Measurements from ENCODE around the gene ZNF425.
"Not testable (repeated sequence)": the region's sequence is repeated elsewhere in the genome, so short reads cannot be mapped to it uniquely, and the experiment has no call there.

The ZNF425 gene

DNA sequence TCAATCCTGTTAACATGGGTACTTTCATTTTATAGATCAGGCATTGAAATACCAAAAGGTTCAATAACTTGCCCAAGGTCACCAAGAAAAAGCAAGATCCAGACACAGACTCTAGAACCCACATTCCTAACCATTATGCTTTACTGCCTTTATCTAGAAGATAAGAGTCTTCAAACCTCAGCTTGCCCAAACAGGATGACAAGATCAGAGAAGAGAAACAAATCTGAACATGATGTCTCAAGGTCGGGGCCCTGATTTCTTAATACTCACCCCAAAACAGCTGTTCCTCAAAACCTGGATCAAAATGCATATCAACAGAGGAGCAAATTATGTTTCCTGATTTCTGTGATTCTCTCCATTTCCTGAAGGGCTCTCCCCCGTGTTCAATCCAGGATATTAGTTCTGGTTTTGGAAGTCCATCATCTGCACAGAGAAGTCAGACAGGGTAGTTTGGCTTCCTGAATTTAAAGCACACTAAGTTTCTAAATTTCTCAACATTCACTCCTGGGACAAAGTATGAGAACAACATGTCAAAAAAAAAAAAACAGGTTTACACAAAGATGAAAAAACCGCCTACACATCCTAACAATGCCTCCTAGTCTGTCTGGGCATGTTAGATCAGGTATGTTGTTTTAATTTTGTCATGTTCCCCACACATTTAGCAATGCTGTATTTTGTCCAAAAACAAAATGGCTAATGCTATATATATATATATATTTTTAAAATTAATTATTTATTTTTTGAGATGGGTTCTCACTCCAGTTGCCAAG, 51.8 kb downstream of the ZNF425 start:
- H3K4me3 Mint-ChIP-seq = no peak overlapping the region
- H3K27me3 Mint-ChIP-seq = no peaks in the 10 kb centered on the region
- intact Hi-C loops (cut with micrococcal nuclease) = no loop called here
- peaks cover 68% of the 10 kb centered on the region for H3K36me3 Mint-ChIP-seq (ENCODE audit: low read depth)
- no peaks in the 10 kb centered on the region for H3K9me3 Mint-ChIP-seq
- H3K4me1 Mint-ChIP-seq (ENCODE audit: low read depth) = peaks cover 7% of the 10 kb centered on the region
- H3K27ac Mint-ChIP-seq = no peak overlapping the region

DNA sequence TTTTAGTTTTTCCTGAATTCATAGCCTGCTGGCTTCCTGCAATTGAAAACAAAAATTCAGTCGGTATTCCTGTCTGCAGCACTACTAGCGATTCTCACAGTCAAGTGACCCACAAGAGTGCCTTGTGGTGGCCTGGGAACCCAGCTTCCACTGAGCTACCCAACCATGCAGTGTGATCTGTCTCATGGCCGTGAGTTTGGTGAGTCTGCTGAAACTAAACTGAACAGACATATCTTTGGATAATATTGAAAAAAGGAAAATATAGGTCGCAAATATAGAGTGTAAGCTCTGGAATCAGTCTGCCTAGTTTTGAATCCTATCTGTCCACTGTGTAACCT, 53.7 kb downstream of the ZNF425 start:
- H3K4me1 Mint-ChIP-seq (ENCODE audit: low read depth) = peaks cover 7% of the 10 kb centered on the region
- H3K27me3 Mint-ChIP-seq = no peaks in the 10 kb centered on the region
- H3K9me3 Mint-ChIP-seq = no peaks in the 10 kb centered on the region
- intact Hi-C loops (cut with micrococcal nuclease) = no loop called here
- H3K36me3 Mint-ChIP-seq (ENCODE audit: low read depth) = peaks cover 74% of the 10 kb centered on the region
- H3K4me3 Mint-ChIP-seq = no peak overlapping the region
- H3K27ac Mint-ChIP-seq = peak overlapping the region; percentile 45

DNA sequence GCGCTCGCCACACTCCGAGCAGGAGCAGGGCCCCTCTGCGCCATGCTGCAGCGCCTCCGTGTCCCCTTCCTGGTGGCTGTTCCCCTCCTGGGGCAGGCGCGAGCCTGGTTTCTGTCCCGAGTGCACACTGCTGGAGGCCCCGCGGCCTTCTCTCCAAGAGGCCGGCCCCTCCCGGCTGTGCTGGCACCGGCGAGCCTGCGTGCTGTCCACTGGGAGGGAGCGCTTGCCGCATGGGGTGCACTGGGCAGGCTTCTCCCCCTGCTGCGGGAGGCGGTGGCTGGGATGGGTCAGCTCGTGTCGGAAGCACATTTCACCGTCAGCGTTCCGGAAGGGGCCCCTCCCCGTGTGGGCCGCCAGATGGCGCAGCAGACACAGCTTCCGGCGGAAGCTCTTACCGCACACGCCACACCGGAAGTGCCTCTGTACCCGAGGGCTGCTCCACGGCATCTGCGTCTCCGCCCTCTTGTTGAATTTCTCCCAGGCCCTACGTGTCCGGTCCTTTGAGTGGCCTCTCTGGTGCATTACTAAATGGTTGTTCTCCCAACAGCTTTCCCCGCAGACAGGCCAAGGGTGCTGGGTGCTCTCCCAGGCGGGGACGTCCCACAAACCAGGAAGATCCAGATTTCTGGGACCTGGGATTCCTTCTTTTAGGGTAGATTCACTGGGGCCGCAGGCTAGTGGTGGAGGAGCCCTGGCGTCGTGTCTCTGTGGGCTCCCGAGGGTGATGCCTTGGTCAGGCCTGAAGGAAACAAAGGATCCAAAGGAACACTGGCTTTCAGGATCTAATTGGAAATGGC, 54.3 kb downstream of the ZNF425 start:
- intact Hi-C loops (cut with micrococcal nuclease) = no loop called here
- H3K36me3 Mint-ChIP-seq (ENCODE audit: low read depth) = peaks cover 70% of the 10 kb centered on the region
- H3K27me3 Mint-ChIP-seq = no peaks in the 10 kb centered on the region
- peak overlapping the region; percentile 45 for H3K27ac Mint-ChIP-seq
- peak overlapping the region; percentile 39 for H3K4me3 Mint-ChIP-seq
- H3K4me1 Mint-ChIP-seq (ENCODE audit: low read depth) = peaks cover 7% of the 10 kb centered on the region
- no peaks in the 10 kb centered on the region for H3K9me3 Mint-ChIP-seq

DNA sequence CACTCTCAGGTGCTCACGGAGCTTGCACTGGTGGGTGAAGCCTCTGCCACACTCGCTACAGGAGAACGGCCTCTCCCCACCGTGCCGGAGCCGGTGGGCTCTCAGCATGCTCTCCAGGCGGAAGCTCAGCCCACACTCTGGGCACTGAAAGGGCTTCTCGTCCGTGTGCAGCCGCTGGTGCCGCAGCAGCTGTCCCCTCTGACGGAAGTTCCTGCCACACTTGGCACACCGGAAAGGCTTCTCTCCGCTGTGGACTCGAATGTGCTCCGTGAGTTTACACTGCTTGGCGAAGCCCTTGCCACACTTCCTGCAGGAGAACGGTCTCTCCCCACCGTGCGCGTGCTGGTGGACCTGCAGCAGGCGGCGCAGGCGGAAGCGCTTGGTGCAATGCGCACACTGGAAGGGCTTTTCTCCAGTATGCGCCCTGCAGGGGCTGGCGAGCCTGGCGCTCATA, 54.9 kb downstream of the ZNF425 start:
- Mint-ChIP-seq H3K4me3 (peak overlapping the region; percentile 39), H3K27me3 (no peaks in the 10 kb centered on the region), H3K4me1 (ENCODE audit: low read depth) (peaks cover 7% of the 10 kb centered on the region), H3K9me3 (no peaks in the 10 kb centered on the region), H3K27ac (no peak overlapping the region), H3K36me3 (ENCODE audit: low read depth) (peaks cover 64% of the 10 kb centered on the region)
- intact Hi-C loops (cut with micrococcal nuclease) = no loop called here

DNA sequence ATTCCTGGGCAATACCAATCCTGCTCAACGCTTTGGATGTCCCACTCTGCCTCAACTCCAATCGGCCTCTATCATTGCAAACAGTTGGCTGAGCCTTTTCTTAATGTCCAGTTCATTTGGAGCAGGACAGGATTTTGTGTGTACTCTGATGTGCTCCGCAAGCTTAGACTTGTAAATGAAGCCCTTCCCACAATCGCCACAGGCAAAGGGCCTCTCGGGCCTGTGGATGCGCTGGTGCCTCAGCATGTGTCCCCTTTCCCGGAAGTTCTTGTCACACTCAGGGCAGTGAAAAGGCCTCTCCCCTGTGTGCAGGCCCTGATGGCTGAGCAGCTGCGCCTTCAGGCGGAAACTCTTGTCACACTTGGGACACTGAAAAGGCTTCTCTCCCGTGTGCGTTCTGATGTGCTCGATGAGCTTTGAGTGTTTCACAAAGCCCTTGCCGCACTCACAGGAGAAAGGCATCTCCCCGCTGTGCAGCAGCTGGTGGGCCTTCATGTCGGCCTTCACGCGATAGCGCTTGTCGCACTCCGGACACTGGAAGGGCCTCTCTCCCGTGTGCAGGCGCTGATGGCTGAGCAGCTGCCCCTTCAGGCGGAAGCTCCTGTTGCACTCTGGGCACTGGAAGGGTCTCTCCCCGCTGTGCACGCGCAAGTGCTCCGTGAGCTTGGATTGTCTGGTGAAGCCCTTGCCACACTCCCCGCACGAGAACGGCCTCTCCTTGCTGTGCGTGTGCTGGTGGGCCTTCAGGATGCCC, 55.6 kb downstream of the ZNF425 start:
- intact Hi-C loops (cut with micrococcal nuclease) = no loop called here
- H3K36me3 Mint-ChIP-seq (ENCODE audit: low read depth) = peaks cover 64% of the 10 kb centered on the region
- peaks cover 7% of the 10 kb centered on the region for H3K4me1 Mint-ChIP-seq (ENCODE audit: low read depth)
- H3K27ac Mint-ChIP-seq = no peak overlapping the region
- no peaks in the 10 kb centered on the region for H3K27me3 Mint-ChIP-seq
- H3K9me3 Mint-ChIP-seq = no peaks in the 10 kb centered on the region
- H3K4me3 Mint-ChIP-seq = no peak overlapping the region

DNA sequence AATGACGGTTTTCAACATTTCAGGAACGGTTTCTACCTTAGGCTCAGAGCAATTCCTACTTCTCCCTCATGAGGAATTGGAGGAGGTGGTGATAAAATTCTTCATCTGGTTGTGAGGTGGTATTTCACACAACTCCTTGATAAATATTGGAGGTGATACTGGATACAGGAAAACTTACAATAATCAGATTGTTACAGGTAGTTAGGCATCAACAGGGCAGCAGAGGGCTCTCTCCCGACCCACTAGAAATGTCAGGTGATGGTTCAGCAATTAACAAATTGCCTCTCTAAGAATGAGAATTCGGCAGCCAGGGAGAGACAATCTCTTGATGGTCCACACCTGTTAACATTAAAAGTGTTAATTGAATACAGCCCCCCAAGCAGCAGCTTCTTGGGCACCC, 58.3 kb downstream of the ZNF425 start:
- H3K27ac Mint-ChIP-seq = no peak overlapping the region
- H3K9me3 Mint-ChIP-seq = no peaks in the 10 kb centered on the region
- H3K4me3 Mint-ChIP-seq = no peak overlapping the region
- intact Hi-C loops (cut with micrococcal nuclease) = no loop called here
- H3K4me1 Mint-ChIP-seq (ENCODE audit: low read depth) = peaks cover 24% of the 10 kb centered on the region
- H3K27me3 Mint-ChIP-seq = no peaks in the 10 kb centered on the region
- peaks cover 58% of the 10 kb centered on the region for H3K36me3 Mint-ChIP-seq (ENCODE audit: low read depth)

DNA sequence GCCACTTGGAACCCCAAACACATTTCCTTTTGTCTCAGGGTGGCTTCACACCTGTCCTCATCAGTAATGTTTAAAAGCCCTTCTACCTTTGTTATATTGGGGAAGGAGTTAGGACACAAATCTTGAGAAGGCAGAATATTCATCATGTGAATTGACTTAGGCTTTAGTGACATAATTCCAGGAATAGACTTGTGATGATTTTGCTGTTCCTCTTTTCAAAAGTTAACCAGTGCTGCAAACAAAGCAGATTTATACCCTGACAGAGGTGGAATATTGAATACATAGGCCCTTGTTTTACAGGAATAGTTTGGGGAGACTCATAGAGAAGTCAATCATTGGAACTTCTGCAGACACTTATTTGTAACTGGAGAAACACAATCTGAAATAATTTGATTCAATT, 62.6 kb downstream of the ZNF425 start:
- Mint-ChIP-seq H3K27me3 (no peaks in the 10 kb centered on the region), H3K4me1 (ENCODE audit: low read depth) (peaks cover 30% of the 10 kb centered on the region), H3K36me3 (ENCODE audit: low read depth) (peaks cover 17% of the 10 kb centered on the region), H3K27ac (peak overlapping the region; percentile 96), H3K9me3 (no peaks in the 10 kb centered on the region), H3K4me3 (no peak overlapping the region)
- intact Hi-C loops (cut with micrococcal nuclease) = loop anchor here (2.0 kb wide), 1 partner anchor 17 kb away; no protein-coding TSS in a partner anchor

DNA sequence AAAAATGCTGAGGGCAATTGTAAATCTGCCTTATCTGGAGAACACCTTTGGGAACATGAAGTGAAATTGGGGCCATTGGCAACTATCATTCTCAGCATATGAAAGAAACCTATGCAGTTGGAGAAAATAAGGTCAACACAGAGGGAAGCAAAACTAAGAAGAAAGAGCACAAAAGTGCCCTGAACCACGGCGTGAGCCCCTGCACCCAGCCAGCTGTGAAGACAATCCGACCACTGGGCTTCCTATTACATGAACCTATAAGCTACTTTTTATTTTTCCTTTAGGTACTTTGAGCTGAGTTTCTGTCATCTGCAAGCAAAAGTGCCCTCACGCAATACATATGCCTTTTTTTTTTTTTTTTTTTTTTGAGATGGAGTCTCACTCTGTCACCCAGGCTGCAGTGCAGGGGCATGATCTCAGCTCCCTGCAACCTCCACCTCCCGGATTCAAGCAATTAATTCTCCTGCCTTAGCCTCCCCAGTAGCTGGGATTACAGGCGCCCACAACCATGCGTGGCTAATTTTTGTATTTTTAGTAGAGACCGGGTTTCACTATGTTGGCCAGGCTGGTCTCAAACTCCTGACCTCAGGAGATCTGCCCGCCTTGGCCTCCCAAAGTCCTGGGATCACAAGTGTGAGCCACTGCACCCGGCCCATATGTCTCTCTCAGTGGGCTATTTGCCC, 63.8 kb downstream of the ZNF425 start:
- not testable (repeated sequence) for H3K4me3 Mint-ChIP-seq; H3K36me3 Mint-ChIP-seq (ENCODE audit: low read depth); H3K9me3 Mint-ChIP-seq; H3K27me3 Mint-ChIP-seq
- intact Hi-C loops (cut with micrococcal nuclease) = loop anchor here (2.0 kb wide), 1 partner anchor 16 kb away; no protein-coding TSS in a partner anchor
- H3K4me1 Mint-ChIP-seq (ENCODE audit: low read depth) = peaks cover 30% of the 10 kb centered on the region
- H3K27ac Mint-ChIP-seq = peak overlapping the region; percentile 96

DNA sequence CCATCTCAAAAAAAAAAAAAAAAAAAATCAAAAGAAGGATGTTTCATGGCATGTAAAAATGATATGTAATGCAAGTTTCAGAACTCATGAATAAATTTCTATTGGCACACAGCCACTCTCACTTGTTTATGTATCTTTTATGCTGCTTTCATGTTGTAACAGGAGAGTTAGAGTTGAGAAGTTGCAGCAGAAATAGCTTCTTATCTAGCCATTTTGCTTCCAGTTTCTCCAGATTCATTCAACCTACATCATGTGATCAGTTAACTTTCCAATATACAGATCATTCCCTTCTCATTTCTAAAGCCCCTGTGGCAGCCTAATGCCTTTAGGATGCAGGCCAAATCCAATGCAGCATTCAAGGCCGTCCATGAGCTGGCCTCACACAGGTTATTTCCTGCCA, 66.0 kb downstream of the ZNF425 start:
- peak overlapping the region; percentile 17 for H3K27ac Mint-ChIP-seq
- no peaks in the 10 kb centered on the region for H3K9me3 Mint-ChIP-seq
- intact Hi-C loops (cut with micrococcal nuclease) = no loop called here
- H3K36me3 Mint-ChIP-seq (ENCODE audit: low read depth) = peaks cover under 1% of the 10 kb centered on the region
- H3K4me3 Mint-ChIP-seq = no peak overlapping the region
- no peaks in the 10 kb centered on the region for H3K27me3 Mint-ChIP-seq
- H3K4me1 Mint-ChIP-seq (ENCODE audit: low read depth) = peaks cover 27% of the 10 kb centered on the region

DNA sequence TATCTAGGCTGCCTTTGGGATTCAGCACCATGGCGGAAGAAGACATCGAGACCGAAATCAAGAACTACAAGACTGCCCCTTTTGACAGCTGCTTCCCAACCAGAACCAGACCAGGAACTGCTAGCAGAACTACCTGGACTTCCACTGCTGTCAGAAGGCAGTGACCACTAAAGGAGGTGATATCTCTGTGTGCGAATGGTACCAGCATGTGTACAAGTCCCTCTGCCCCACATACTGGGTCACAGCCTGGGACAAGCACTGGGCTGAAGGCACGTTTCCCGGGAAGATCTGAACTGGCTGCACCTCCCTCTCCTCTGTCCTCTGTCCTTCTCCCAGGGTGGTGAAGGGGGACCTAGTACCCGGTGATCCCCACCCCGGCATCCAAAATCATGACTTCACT, 72.2 kb downstream of the ZNF425 start:
- Mint-ChIP-seq H3K27me3 (peaks cover 9% of the 10 kb centered on the region), H3K27ac (peak overlapping the region; percentile 34), H3K36me3 (ENCODE audit: low read depth) (no peaks in the 10 kb centered on the region), H3K4me3 (no peak overlapping the region), H3K9me3 (no peaks in the 10 kb centered on the region), H3K4me1 (ENCODE audit: low read depth) (peaks cover 2% of the 10 kb centered on the region)
- intact Hi-C loops (cut with micrococcal nuclease) = no loop called here

DNA sequence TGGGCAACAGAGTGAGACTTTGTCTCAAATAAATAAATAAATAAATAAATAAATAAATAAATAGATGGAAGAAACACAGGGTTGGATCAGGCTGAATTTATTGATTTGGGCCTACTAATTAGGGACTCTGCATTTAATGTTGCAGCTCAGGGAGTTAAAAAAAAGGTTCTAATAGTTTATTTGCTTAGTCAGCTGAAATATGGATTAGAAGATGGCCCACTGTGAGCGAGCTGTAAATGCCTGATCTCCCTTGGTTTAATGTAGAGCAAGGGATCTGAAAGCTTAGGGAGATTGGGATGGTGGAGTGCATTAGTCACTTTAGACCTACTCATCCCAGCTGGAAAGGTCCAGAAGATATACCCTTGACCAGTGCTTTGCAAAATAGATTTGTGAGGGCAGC, 72.7 kb downstream of the ZNF425 start:
- intact Hi-C loops (cut with micrococcal nuclease) = no loop called here
- H3K4me1 Mint-ChIP-seq (ENCODE audit: low read depth) = peaks cover 7% of the 10 kb centered on the region
- no peaks in the 10 kb centered on the region for H3K9me3 Mint-ChIP-seq
- H3K27ac Mint-ChIP-seq = no peak overlapping the region
- peaks cover 9% of the 10 kb centered on the region for H3K27me3 Mint-ChIP-seq
- H3K36me3 Mint-ChIP-seq (ENCODE audit: low read depth) = no peaks in the 10 kb centered on the region
- H3K4me3 Mint-ChIP-seq = no peak overlapping the region

Measured in dendritic cell treated with granulocyte-macrophage colony-stimulating factor and Interleukin-4, amounts not matched to agents 40 ng/mL and 50 ng/mL, for 4 days (primary cell).